Measurements from ENCODE around the gene SCNN1G.
"Not testable (repeated sequence)": the region's sequence is repeated elsewhere in the genome, so short reads cannot be mapped to it uniquely, and the experiment has no call there.

The SCNN1G gene

GRCh38 chr16:23182679-23183542, at the start of gene SCNN1G:
Gene SCNN1G (plus strand): TSS chr16:23182745. CDS start chr16:23186272, 3,527 bp downstream.
- DNase-seq (ENCODE audit: low spot score), result no peak

DNA sequence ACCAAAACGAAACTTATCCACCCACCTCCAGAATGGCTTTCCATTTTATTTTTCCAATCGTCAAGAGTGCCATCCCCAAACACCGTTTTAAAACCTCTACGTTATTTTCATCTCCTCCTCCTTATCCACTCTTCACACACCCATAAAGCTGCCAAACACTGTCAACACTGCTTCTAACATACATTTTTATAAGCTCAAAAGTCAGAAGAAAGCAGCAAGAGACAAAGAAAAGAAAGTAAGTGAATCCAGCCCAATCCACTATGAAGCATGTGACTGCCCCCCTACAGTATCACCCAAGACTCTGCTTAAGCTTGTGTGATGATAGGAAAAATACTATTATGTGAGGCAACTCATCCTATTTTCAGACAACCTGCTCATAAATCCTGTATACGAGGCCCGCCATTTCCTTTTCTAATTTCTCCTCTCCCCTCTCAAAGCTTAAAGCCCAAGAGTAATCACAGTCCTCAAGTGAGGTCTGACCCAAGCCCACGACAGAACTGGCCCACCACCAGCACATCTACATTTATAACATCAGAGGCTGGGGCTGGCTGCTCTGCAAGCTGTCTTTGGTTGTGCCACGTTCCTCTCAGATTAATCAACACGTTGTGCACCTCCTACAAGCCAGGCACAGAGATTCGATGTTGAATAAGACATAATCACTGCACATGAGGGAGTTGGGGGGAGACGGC, 49.6 kb upstream of the SCNN1G start:
- no peak for DNase-seq (ENCODE audit: low spot score)

DNA sequence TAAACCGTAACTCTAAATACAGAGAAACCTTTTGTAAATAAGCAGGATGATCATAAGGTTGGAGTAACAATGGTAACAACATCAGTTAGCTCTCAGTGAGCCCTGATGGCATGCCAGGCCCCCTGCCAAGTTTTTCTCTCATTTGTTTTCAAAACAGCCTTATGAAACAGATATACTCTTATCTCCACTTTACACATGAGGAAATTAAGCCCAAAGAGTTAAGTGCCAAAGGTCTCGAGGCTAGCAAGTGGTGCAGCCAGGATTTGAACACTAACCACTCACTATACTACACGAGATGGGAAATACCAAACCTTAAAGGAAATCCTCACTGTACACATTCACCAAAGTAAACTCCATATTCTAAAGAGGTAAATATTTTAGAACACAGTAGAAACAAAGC, 48.3 kb upstream of the SCNN1G start:
- DNase-seq (ENCODE audit: low spot score), result no peak

- no peak for DNase-seq (ENCODE audit: low spot score)
These were observed 45.3 kb upstream of the SCNN1G start for GRCh38 chr16:23137256-23137655.

- no peak for DNase-seq (ENCODE audit: low spot score)
These were observed 44.7 kb upstream of the SCNN1G start for GRCh38 chr16:23137818-23138217.

GRCh38 chr16:23140107-23140506, 42.4 kb upstream of the SCNN1G start:
- DNase-seq (ENCODE audit: low spot score), result no peak

- DNase-seq (ENCODE audit: low spot score), result no peak
These were observed 41.5 kb upstream of the SCNN1G start for GRCh38 chr16:23141033-23141432.

DNA sequence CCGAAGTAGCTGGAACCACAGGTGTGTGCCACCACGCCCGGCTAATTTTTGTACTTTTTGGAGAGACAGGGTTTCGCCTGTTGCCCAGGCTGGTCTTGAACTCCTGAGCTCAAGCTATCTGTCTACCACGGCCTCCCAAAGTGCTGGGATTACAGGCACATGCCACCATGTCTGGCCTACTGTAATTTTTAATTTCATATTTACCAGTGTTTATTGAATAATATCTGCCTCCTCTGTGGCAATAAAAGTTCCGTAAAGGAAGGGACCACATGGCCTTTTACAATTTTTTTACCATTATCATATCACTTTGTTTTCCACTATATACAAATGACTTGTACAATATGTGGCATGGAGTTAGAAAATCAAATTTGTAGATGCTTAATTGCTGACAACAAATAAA, 41.0 kb upstream of the SCNN1G start:
- DNase-seq (ENCODE audit: low spot score), result no peak

DNA sequence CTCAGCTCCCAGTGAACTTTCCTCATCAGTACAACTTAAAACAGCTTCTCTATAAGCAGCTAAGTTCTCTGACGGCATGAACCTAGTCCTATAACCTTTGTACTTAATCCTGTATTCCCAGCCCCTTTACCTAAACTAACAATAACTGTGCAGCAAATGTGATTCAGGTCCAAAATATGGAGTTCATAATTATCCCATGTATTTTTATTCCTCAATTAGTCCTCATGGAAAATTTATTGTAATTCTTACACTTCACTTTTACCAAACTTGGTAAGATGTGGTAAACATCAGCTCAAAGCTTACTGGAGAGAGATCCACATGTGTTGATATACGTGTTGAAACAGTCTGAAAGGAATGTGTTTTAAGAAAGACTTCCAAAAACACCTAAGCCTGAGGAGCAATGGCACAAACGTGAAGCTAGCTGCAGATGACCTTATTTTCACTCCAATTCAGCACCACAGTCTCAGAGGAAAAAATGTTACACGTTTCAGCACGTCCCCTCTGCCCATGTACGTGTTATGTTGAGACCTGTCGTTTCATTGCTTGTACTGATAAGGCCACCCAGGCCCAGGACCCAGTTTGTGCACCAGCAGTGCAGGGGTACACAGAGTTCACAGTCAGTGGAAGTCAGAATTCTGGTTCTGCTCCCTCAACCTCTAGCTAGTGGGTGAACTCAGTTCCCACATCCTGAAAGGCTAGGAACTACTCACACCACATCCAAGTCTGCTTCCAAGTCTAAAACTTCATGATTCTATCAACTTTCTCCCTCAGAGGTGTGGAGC, 40.4 kb upstream of the SCNN1G start:
- no peak for DNase-seq (ENCODE audit: low spot score)

DNA sequence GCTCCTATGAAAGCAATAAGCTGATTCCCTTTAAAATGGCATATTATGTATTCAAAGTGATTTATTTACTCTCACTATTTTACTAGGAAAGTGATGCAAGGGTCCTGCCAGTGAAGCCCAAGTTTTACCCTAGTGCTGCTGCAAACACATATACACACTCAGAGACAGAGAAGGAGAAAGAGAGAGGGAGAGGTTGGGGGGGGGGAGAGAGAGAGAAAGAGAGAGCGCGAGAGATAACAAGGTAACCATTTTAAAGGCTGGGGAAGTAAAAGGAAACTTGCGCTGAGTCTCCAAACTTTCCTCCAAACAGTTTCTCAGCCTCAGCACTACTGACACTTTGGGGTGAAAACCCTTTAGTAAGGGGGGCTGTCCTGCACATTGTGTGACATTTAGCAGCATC, 39.2 kb upstream of the SCNN1G start:
- DNase-seq (ENCODE audit: low spot score), result no peak

GRCh38 chr16:23144393-23144792, 38.2 kb upstream of the SCNN1G start:
- DNase-seq (ENCODE audit: low spot score), result not testable (repeated sequence)

- DNase-seq (ENCODE audit: low spot score), result no peak
These were observed 37.4 kb upstream of the SCNN1G start for GRCh38 chr16:23145186-23145585.

DNA sequence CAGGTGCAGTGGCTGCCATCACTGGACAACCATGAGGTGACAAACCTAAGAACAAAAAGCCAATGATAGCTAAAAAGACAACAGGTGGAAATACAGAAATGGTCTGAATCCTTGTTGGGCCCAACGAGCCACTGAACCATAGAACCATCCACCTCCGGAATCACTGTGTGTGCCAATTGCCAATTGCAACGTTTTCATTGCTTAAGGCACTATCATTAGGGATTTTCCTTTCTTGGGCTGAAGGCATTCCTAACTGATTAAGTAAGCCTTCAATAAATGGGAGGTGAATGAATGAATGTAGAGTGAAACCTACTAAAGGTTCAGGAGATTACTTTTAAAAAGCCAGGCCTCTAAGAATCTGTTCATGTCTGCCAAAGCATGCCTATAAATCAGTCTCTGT, 36.9 kb upstream of the SCNN1G start:
- DNase-seq (ENCODE audit: low spot score), result no peak

GRCh38 chr16:23146877-23147601, 35.5 kb upstream of the SCNN1G start:
- no peak for DNase-seq (ENCODE audit: low spot score)

DNA sequence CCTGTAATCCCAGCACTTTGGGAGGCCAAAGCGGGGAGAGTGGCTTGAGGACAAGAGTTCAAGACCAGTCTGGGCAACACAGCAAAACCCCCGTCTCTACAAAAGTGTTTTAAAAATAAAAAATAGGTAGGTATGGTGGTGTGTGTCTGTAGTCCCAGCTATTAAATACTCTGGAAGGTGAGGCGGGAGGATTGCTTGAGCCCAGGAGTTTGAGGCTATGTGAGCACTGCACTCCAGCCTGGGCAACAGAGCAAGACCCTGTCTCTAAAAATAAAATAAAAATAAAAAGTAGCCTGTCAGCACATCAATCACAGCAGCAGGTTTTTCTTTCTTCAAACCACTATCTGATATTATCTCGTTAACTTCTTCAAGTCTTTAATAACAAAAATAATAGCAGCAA, 34.9 kb upstream of the SCNN1G start:
- DNase-seq (ENCODE audit: low spot score), result no peak

GRCh38 chr16:23148166-23148512, 34.4 kb upstream of the SCNN1G start:
- DNase-seq (ENCODE audit: low spot score), result no peak

DNA sequence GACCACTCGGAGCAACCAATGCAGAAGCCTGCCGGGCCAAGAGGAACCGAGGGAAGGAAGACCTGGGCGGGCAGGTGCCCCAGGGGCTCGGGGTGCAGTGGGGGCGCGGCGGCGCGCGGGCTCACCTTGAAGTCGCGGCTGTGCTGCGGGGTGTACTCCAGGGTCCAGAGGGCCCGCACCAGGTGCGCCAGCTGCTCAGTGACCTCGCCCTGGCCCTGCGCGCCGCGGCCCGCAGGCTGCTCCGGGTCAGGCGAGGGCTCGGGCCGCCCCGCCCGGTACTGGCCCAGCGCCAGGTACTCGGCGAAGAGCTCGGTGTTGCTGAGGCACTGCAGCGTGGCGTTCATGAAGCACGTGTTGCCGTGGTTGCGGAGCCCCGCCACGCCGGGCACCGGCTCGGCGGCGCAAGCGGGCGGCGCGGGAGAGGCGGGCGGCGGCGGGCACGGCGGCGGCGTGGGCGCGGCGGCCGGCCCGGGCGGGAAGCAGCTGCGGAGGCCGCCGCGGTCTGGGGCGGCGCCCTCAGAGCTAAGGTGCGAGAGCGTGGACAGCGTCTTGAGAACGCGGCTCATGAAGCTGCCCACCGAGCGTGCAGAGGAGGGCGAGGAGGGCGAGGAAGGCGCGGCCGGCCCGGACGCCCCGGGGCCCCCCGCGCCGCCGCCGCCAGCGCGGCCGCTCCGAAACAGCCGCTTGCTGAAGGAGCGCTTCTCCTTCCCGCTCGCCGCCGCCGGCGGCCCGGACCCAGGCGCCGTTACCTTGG, 33.9 kb upstream of the SCNN1G start:
- peak; percentile 43 for DNase-seq (ENCODE audit: low spot score)

DNA sequence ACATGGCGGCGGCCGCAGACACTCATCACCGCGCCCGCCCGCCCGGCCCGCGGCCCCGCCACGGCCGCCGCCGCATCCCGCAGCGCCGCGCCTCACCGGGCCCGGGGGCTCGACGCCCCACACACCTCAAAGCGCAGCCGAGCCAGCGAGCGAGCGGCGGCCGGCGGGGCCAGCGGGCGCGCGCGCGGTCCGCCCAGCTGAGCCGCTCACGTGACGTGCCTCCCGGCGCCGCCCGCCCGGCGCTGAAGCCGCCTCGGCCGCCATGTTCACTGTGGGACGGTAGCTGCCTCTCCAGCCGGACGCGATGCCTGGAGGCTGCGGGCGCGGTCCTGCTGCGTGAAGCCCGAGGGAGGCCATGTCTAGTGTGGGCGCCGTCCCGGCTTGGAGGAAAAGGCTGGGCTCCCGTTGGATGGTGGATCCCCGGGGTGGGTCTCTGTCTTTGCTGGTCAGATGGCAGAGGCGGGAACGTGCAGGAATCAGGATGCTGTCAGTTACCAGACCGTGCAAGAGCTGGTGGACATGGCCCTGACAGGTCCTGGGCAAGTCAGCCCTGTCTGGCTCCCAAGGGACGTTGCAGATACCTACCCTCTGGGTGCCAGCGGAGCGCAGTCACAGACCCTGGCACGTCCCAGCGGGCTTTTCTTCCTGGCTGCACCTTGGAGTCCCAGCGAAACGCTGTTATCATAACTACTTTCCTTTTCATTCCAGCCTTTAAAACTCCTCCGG, 33.1 kb upstream of the SCNN1G start, which contains the start of gene USP31:
Gene USP31, minus strand, starts transcription at position 186 of the 726 bp plus-strand sequence. Its CDS starts 182 bp downstream, at position 4.
- peak; percentile 90 for DNase-seq (ENCODE audit: low spot score)

DNA sequence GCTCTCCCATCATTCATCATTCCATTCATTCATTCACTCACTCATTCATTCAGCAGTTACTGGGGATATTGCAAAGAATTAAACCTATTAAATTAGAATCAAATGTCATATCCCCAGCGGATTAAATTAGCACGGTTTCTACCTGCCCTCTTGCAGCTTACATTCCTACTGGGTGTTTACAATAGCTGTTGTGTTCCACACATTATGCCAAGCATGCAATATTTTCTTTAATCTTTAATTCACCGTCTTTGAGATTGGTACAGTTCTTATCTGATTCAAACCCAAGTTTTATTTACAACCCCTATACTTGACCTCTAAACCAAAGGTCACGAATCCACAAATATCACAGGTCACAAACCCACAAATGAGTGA, 32.6 kb upstream of the SCNN1G start:
- no peak for DNase-seq (ENCODE audit: low spot score)

GRCh38 chr16:23152386-23153178, 30.0 kb upstream of the SCNN1G start:
- DNase-seq (ENCODE audit: low spot score), result no peak
